ENCODE data around the gene CEP192. TPM values are rescaled to one million over a fixed set of nuclear protein-coding genes. Genes with fewer than 3 reads are reported as not detected.

Gene CEP192
- total and polyA plus RNA-seq, 2 of the 13 experiments (the other 11 are each of a cell fraction or from before 2014, with no cell fraction given): 15.3 to 24.7 TPM

- TF ChIP-seq HNF1B (CRISPR knock-in tag; IDR thresholded peaks at IDR 0.05) (no peak), CCDC6 (CRISPR knock-in tag; IDR thresholded peaks at IDR 0.05) (no peak), DBP (CRISPR knock-in tag; IDR thresholded peaks at IDR 0.05; ENCODE audit: not compliant biosample characterization) (no peak), MLLT10 (CRISPR knock-in tag; IDR thresholded peaks at IDR 0.05) (no peak), SALL2 (CRISPR knock-in tag; IDR thresholded peaks at IDR 0.05) (no peak), PRPF4 (IDR thresholded peaks at IDR 0.05; ENCODE audit: low read depth, low read length, poor library complexity, severe bottlenecking) (no peak), RAD21 (CRISPR knock-in tag; IDR thresholded peaks at IDR 0.05) (no peak), ZBTB26 (CRISPR knock-in tag; IDR thresholded peaks at IDR 0.05; ENCODE audit: borderline replicate concordance) (peak; percentile 49; the same call in 1 of the 2 replicates), ZNF136 (CRISPR knock-in tag; IDR thresholded peaks at IDR 0.05; ENCODE audit: low read depth) (no peak), KLF12 (CRISPR knock-in tag; IDR thresholded peaks at IDR 0.05; ENCODE audit: borderline replicate concordance) (peak; percentile 66; the same call in 1 of the 2 replicates), EED (CRISPR knock-in tag; IDR thresholded peaks at IDR 0.05) (no peak), ZNF543 (CRISPR knock-in tag; IDR thresholded peaks at IDR 0.05) (peak; percentile 77), ZBTB1 (CRISPR knock-in tag; IDR thresholded peaks at IDR 0.05; ENCODE audit: borderline replicate concordance) (no peak), MED8 (CRISPR knock-in tag; IDR thresholded peaks at IDR 0.05; ENCODE audit: insufficient replicate concordance) (no peak), SALL1 (CRISPR knock-in tag; IDR thresholded peaks at IDR 0.05) (peak; percentile 4; the same call in 1 of the 2 replicates), HMGXB4 (CRISPR knock-in tag; IDR thresholded peaks at IDR 0.05; ENCODE audit: borderline replicate concordance in 1 of 2, low read depth in 1 of 2) (peak in 1 of 2 experiments; percentile 73; a peak in 2 of 4 replicates), TRIM24 (CRISPR knock-in tag; IDR thresholded peaks at IDR 0.05) (no peak), ARID5B (CRISPR knock-in tag; IDR thresholded peaks at IDR 0.05) (peak; percentile 57)
Measured at GRCh38 chr18:12946549-12947284, 44.4 kb upstream of the CEP192 start (continued).

All from HepG2 (cell line).